ENCODE measurements around the gene LRGUK. TPM values are rescaled to one million over a fixed set of nuclear protein-coding genes. Genes with fewer than 3 reads are reported as not detected.
A peak's percentile ranks its signal among the peaks of the same experiment; 100 is the strongest.

The LRGUK gene
- total RNA-seq, 2 donors from 2014 or later: 0.78 to 0.99 TPM

DNA sequence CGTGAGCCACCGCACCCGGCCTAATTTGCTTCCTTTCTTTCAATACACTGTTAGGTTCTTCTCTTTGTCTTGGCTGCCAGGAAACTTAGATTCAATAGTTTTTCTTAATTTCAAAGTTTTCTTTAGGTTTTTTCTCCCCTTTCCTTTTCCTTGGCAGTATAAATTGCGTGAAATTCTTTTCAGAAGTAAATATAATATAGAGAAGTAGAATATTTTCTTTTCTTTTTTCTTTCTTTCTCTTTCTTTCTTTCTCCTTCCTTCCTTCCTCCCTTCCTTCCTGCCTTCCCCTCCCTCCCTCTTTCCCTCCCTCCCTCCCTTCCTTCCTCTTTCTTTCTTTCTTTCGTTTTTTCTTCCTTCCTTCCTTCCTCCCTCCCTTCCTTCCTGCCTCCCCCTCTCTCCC is 1.7 kb downstream of the LRGUK start:
- WGBS, 2 donors: 74 to 75% methylated on average over 5 of the region's 5 CpGs
- no peaks in the 10 kb centered on the region for H3K36me3 ChIP-seq (replicated peaks in 1 of 2; ENCODE audit: insufficient read depth in 1 of 2, low read depth in 2 of 2)
- no peak for DNase-seq
- no peak overlapping the region for H3K27ac ChIP-seq
- TF ChIP-seq, protein P1, sequence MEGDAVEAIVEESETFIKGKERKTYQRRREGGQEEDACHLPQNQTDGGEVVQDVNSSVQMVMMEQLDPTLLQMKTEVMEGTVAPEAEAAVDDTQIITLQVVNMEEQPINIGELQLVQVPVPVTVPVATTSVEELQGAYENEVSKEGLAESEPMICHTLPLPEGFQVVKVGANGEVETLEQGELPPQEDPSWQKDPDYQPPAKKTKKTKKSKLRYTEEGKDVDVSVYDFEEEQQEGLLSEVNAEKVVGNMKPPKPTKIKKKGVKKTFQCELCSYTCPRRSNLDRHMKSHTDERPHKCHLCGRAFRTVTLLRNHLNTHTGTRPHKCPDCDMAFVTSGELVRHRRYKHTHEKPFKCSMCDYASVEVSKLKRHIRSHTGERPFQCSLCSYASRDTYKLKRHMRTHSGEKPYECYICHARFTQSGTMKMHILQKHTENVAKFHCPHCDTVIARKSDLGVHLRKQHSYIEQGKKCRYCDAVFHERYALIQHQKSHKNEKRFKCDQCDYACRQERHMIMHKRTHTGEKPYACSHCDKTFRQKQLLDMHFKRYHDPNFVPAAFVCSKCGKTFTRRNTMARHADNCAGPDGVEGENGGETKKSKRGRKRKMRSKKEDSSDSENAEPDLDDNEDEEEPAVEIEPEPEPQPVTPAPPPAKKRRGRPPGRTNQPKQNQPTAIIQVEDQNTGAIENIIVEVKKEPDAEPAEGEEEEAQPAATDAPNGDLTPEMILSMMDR (IDR thresholded peaks at IDR 0.05): no peak
- TF ChIP-seq POLR2A (IDR thresholded peaks at IDR 0.05): no peak
- H3K9me3 ChIP-seq: no peaks in the 10 kb centered on the region
- ATAC-seq: no peak
- intact Hi-C loops (cut with DNase I): no loop called here
- H3K27me3 ChIP-seq: no peaks in the 10 kb centered on the region
- H3K4me1 ChIP-seq: peaks cover 13% of the 10 kb centered on the region
- no peak overlapping the region for H3K4me3 ChIP-seq

GRCh38 chr7:134129856-134130523 is 2.9 kb downstream of the LRGUK start:
- no peak overlapping the region for H3K27ac ChIP-seq
- no peaks in the 10 kb centered on the region for H3K27me3 ChIP-seq
- DNase-seq: no peak
- intact Hi-C loops (cut with DNase I): no loop called here
- TF ChIP-seq, protein P1 (IDR thresholded peaks at IDR 0.05): no peak
- TF ChIP-seq POLR2A (IDR thresholded peaks at IDR 0.05): no peak
- H3K36me3 ChIP-seq (replicated peaks in 1 of 2; ENCODE audit: insufficient read depth in 1 of 2, low read depth in 2 of 2): no peaks in the 10 kb centered on the region
- H3K9me3 ChIP-seq: no peaks in the 10 kb centered on the region
- peaks cover 13% of the 10 kb centered on the region for H3K4me1 ChIP-seq
- no peak overlapping the region for H3K4me3 ChIP-seq
- 53 to 58% methylated on average over 2 of the region's 2 CpGs for WGBS, 2 donors
- no peak for ATAC-seq

GRCh38 chr7:134134004-134134403 is 6.9 kb downstream of the LRGUK start:
- ATAC-seq (no peak), DNase-seq (no peak)
- Histone ChIP-seq H3K27ac (no peak overlapping the region), H3K27me3 (no peaks in the 10 kb centered on the region), H3K4me3 (no peak overlapping the region), H3K36me3 (replicated peaks in 1 of 2; ENCODE audit: insufficient read depth in 1 of 2, low read depth in 2 of 2) (no peaks in the 10 kb centered on the region), H3K9me3 (no peaks in the 10 kb centered on the region), H3K4me1 (no peaks in the 10 kb centered on the region)
- 96 to 98% methylated on average over 3 of the region's 3 CpGs for WGBS, 2 donors
- TF ChIP-seq POLR2A (IDR thresholded peaks at IDR 0.05): no peak
- TF ChIP-seq, protein P1 (IDR thresholded peaks at IDR 0.05): no peak
- intact Hi-C loops (cut with DNase I): no loop called here

DNA sequence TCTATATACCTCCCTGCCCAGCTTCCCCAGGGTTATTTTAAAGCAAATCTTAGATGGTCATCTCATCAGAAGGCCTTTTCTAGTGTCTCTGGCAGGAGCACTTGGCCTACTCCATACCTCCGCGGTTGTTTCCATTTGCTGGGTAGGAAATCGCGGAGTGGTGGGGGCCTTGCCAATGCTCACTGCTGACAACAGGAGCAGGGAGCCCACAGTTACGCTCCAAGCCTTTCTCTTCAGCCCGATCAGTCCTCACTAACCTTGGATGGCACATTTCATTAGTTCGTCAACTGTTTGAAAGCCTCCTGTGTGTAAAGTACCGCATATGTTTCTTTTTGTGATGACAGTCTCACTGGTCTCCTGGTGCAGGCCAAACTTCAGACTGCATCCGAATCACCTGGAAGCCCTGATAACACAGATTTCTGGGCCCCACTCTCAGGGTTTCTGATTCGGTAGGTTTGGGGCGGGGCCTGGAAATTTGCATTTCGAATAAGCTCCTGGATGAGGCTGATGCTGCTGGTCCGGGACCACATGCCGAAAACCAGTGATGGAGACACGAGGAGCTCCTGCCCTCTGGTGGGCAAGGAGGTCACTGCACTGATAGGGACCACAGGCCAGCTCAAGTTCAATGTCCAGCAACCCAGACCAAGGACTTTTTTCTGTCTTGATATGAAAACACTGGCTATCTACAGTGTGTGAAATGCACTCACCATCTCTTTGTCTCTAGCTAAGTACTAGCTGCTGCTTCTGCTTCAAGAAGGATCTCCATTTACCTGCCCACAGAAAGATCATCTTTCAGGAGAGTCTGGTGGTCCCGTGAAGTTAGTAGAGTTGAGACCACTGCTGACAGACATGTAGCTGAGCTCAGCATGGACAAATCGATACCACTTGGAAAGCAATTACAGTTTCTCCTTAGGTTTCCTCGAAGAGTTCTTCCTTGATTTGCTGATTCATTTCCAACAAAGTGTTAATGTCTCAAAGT is 14.0 kb downstream of the LRGUK start:
- ATAC-seq (peak; percentile 84), DNase-seq (peak; percentile 72 to 81 (median 76))
- TF ChIP-seq, protein P1 (IDR thresholded peaks at IDR 0.05): peak; percentile 77 to 90 (median 79)
- TF ChIP-seq POLR2A (IDR thresholded peaks at IDR 0.05): no peak
- Histone ChIP-seq H3K27me3 (no peaks in the 10 kb centered on the region), H3K4me1 (no peaks in the 10 kb centered on the region), H3K36me3 (replicated peaks in 1 of 2; ENCODE audit: insufficient read depth in 1 of 2, low read depth in 2 of 2) (no peaks in the 10 kb centered on the region), H3K27ac (no peak overlapping the region), H3K9me3 (no peaks in the 10 kb centered on the region), H3K4me3 (no peak overlapping the region)
- WGBS, 2 donors: 48 to 67% methylated on average over 12 to 18 of the region's 18 CpGs
- intact Hi-C loops (cut with DNase I): loop anchor here (10.0 kb wide), 1 partner anchor 284 kb away; no protein-coding TSS in a partner anchor
